ENCODE results near the gene CDK14.
"Not testable (repeated sequence)": the region's sequence is repeated elsewhere in the genome, so short reads cannot be mapped to it uniquely, and the experiment has no call there.

The CDK14 gene

DNA sequence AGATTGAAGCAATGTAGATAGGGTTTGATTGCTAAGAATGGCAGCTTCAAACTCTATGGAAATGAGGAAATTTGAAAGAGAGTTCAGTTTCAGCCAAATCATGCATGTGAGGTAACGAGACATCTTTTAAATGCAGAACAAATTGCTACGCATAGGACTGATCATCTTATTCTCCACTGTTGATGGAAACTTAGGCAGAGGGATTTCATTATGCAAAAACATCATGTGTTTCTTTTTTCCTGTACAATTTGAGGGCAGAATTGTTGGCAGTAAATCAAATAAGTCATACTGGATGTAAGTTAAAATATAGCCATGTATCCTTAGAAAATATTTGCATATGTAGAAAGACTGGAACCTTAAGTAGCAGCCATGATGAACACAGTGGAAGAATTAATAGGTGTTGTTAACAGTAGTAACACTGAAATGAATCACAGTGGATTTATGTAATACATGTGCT lies 327.4 kb downstream of the CDK14 start:
- DNase-seq, result no peak

- DNase-seq, result not testable (repeated sequence)
Observed at GRCh38 chr7:90928700-90929424, 332.7 kb downstream of the CDK14 start.

DNA sequence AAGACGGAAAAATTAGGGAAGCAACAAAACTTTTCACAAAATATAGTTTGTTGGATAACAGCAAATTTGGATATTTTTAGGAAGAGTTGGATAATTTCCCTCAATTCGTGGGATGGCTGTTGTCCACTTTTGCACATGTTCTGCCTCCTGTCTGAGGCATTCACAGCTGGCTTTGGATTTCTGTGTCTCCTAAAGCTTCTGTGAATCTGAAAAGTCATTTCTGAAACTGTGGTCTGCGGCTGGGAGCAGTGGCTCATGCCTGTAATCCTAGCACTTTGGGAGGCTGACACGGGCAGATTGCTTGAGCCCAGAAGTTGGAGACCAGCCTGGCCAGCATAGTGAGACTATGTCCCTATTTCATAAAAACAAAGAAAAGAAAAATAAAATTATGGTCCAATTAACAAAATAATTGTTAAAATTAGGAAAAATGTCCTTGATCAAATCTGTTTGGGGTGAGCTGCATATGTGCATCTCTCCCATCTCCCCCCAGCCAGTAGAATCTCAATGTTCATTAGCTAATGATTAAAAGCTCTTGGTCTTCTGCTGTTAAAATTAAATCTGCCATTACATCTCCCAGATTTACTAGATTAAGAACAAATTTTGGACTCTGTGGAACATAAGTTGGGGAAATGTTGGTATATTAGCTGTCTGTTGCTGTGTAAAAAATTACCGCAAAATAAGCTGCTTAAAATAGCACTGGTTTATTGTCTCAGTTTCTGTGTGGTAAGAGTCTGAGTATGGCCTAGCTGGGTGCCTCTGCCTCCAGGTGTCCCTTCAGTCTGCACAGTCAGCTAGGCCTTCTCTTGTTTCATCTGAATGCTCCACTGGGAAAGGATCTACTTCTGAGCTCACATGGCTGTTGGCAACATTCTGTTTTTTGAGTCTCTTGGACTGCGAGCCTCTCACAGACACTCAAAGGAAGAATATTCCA lies 336.1 kb downstream of the CDK14 start:
- no peak for DNase-seq

- DNase-seq, result no peak
Observed at GRCh38 chr7:90933041-90933440, 336.9 kb downstream of the CDK14 start.

GRCh38 chr7:90933984-90934383 lies 337.9 kb downstream of the CDK14 start:
- DNase-seq, result no peak

DNA sequence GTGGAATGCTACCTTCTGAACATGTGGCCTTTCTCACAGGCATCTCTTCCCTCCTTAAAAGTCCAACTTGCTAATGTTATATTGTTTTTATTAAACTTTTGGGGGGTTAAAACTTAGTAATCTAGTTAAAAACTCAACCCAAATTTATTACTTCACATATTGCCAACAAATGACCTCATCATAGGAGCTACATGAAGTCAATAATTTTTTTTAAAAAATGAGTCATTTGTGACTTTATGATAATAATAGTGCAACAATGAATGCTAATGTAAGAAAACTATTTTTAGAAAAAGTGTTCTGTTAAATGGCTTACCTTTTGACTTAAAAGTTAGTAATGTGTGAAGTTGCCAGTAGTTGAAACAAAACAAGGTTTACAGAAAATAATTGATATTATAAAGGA lies 342.2 kb downstream of the CDK14 start:
- DNase-seq, result no peak

DNA sequence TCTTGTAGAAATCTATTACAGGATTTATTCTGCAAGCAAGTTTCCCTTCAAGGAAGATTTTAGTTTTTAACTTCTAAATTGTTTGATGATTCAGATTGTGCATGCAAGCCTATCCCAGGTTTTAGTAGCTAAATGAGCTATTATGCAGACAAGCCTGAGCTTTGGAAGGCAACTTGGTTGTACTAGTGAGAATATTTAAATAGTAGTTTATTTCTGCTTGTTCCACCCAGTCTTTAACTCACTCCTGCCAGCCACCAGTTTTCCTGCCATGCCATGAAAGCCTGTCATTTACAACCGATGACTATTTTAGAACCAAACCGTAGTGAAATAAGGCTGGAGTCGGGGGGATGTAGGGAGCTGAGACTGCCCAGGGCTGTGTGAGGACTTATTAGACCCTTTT lies 343.5 kb downstream of the CDK14 start:
- DNase-seq, result no peak

GRCh38 chr7:90944021-90944420 lies 347.9 kb downstream of the CDK14 start:
- DNase-seq, result no peak

GRCh38 chr7:90945104-90945787 lies 349.1 kb downstream of the CDK14 start:
- no peak for DNase-seq

DNA sequence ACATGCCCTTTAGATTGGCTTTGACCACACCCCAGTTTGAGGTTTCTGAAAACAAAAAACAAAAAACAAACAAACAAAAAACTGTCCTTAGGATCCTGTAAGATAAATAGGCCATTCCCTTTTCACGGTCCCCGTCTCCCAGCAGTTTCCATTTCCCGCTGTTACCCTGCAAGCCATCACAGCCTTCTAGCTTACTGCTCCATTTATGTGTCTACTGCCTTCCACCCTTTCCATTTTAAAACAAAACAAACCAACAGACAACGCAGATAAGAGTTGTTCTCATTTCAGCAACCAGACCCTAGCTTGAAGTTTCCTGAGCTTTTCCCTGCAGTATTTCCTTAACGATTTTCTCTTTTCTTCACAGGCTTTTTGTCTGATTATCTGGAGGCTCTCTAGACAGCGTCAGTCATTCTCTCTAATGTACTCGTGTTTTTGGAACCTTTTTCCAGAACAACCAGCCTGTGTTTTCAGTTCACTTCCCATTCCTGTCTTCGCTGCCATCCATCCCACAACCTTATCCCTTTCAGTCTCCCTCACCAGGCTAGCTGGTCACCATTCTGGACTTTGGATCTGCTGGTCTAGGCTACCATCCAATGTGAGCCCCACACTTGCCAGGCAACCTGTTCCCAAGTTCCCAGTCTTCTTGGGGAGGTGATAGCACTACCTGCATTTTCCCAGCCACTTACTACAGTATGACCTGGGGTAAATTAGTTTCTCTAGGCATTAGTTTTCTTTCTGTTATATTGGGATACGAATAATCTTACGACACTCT lies 350.8 kb downstream of the CDK14 start:
- no peak for DNase-seq

DNA sequence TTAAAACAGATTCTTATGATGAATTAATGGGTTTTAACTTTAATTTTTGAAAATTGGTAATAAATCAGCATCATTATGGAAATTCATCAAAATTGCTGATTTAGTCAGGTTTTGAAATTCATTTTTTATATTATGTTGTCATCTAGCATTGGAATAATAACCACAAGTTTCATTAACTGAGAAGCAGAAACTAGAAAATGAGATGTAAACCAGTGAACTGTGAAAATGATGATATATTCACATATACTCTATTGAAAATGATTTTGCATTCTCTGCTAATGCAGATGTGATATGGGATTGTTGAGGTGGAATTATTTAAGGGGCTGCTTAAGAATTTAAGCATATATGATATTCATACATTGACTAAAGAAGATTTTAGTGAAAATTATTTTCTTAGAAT lies 352.0 kb downstream of the CDK14 start:
- DNase-seq, result no peak

DNA sequence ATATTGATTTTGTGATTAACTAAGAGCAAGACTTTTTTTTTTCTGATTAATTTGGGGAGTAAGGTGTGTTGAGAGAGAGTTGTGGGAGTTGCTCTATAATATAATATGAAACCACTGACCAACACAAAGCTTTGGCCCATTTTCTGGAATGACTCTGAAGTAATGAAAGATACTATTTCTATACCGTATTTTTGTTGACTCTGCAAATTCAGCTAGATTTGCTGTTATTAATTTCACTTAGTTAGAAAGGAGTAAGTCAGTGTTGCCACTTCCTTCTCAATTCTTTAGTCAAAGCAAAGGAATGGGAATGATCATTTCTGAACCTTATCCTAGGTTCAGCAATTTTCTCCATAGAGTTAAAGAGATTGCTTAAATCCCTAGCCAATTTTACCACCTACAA lies 355.1 kb downstream of the CDK14 start:
- DNase-seq, result no peak

DNA sequence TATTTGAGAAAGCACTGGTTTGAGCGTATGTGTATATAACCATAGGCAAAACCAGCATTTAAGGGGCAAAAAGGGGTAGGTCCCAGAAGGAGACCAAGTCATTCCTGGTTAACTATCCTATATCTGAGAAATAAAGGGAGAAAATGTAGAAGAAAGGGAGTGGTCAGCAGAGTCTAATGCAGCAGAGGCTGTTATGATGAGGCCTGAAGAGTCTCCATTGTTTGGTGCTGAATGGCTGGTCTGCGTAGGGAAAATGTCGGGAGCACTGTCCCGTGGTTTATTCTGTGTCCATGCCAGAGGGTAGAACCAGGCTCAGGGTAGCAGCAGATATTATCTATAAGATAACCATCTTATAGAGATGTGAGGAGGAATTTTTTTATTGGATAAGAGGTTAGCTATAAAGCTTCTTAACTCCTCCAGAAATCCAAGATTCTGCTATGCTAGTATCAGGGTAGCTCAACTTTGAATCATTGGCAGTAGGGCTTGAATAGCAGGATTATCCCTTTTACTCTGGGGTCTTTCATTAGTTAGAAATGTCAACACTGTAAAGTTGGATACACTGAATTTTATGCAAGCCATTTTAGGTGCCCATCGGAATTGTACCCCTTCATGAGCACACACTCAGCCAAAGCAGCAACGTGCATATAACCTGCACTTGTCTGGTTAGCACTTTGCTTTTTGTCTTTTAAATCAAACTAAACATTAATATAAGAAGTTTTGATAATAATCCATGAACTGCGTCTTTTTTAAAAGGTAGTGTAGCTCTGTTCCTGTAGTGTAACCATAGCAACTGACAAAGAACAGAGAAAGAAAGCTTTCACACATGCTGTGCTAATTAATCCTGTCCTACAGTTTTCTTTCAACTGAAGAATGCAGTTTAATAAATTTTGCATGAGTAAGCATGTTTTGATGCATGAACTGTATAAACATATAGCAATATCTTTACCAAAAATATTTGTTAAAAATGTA lies 356.1 kb downstream of the CDK14 start:
- DNase-seq, result no peak

DNA sequence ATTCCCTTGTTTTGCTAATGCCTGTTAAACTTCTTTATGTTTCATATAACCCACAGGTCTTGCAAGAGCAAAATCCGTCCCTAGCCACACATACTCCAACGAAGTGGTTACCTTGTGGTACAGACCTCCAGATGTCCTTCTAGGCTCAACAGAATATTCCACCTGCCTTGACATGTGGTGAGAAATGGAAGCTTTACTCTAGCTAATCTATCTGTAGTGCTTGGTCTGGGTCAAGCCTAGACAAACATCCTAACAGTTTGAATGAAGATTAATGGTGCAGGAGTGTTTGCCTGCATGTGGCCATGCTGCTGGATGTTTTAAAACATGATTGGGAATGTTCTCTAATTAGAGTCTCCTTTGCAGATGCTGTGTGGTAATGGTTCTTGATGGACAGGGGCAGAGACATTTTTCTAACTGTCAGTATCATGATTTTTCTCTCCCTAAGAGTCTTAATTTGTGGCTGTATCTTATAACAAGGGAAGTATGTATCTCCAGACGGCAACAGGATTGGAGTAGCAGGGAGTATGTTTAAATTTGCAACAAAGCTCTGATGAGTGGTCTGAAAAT lies 359.6 kb downstream of the CDK14 start:
- DNase-seq, result no peak

- no peak for DNase-seq
Observed at GRCh38 chr7:90957883-90958282, 361.8 kb downstream of the CDK14 start.

DNA sequence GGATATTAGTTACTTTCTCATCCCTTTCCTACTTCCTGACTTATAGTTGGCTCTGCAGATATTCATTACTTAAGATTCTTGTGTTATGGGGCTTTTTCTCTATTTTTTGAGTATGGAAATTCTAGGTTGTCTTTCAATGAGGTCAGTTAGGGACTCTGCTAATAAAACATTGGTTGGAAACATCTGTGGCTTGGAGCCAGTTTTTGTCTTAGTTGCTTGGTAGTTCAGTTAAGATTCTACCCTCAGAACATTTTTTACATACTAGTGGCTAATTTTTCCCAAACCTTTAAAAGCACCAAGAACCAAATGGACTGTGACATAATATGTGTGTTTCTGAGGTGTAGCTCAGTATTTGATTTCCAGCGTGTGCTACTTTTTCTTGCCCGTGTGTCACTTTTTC lies 362.5 kb downstream of the CDK14 start:
- DNase-seq, result no peak

DNA sequence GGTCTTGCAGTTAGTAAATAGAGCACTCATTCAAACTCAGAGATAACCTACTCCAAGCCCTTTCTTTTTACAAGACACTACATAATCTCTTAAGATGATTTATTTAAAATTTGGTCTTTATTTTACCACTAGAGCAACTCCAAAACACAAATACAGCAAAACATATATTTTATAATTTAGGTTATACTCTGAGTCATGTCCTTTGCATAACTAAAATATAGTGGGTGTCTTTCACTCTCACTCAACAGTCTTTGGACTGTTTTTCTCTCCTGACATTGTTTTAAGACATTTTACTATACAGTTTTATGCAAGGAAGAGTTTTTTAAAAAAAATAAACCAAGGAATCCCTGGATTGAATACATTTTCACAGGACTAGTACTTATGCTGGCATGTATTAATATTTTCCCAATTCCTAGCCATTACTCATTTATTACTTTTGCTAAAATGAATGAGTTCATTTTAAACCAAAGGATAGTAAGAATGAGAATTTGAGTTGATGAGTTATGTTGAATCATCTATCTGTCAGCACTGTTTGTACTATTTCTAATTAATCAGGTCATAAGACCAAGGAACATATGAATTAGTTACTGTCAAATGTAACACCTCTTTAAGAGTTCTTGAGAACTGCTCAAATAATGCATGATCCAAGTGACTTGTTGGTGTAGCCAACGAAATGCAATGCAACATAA lies 365.1 kb downstream of the CDK14 start:
- DNase-seq, result no peak

GRCh38 chr7:90965211-90965610 lies 369.1 kb downstream of the CDK14 start:
- DNase-seq, result no peak

- DNase-seq, result no peak
Observed at GRCh38 chr7:90966346-90966745, 370.2 kb downstream of the CDK14 start.

DNA sequence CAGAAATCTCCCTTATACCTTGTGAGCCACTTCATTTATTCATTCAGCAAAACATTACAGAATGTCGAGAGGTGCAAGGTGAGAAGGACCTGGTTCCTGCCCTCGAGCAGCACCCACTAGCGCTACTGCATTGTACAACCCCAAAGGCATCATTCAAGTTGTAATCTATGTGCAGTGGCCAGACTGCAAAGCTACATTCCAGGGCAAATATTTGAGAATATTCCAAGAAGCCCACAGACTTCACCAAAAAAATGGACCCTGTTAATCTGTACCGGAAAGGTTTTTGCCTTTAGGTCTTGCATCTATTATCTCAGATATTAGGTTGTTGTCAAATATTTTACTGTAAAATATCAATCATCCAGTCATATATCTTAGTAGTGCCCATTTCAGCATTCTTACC lies 372.8 kb downstream of the CDK14 start:
- DNase-seq, result no peak
